B cell (primary cell): Measurements from ENCODE around the gene TMEM94. TPM values are rescaled to one million over a fixed set of nuclear protein-coding genes. Genes with fewer than 3 reads are reported as not detected.

Experiments used
- ATAC-seq: fragments of 200-7000 bp; cut with Tn5 transposase; one replicate; pipeline ENCODE4 v1.10.0; 2021; ENCODE audit warnings: low read depth, mild to moderate bottlenecking, moderate number of reproducible peaks, moderate library complexity
- CTCF ChIA-PET: fragments of 350-600 bp; sonication (Branson Sonifier 250); formaldehyde crosslinking; loops from one replicate; lab custom pipeline; 2021; ENCODE audit warnings: antibody characterized with exemption, inconsistent platforms; lab: Charles Lee
- POLR2A ChIA-PET: fragments of 350-600 bp; sonication (Branson Sonifier 250); formaldehyde crosslinking; loops from one replicate; lab custom pipeline; 2021; ENCODE audit warnings: antibody characterized with exemption; lab: Charles Lee
- DNase-seq: peaks from one replicate; pipeline ENCODE4 v3.0.0; 2013
- H2AFZ ChIP-seq: 2 replicates; pipeline ENCODE4 v1.6.1; 2012; ENCODE audit warnings: mild to moderate bottlenecking, low read depth, low read length; ENCODE audit not compliant: insufficient read depth, poor library complexity, severe bottlenecking
- H3K27ac ChIP-seq, 2 donors: 1 replicate in 1 of 2; 2 replicates in 1 of 2; pipeline ENCODE4 v1.5.1; 2012 to 2013; ENCODE audit warnings: low read length in 2 of 2, mild to moderate bottlenecking in 2 of 2, moderate library complexity in 1 of 2
- H3K27me3 ChIP-seq, 4 experiments: fragments of 200-600 bp in 1 of 4; sonication (generic) in 1 of 4; replicated peaks in 1 of 4; 1 replicate in 2 of 4; 2 replicates in 2 of 4; pipeline versions ENCODE4 v1.6.1 to v1.7.0; 2013 to 2016; ENCODE audit warnings: low read length in 3 of 4, mild to moderate bottlenecking in 2 of 4, mixed read lengths in 1 of 4, moderate library complexity in 1 of 4; ENCODE audit not compliant: insufficient read depth in 4 of 4, control insufficient read depth in 3 of 4; ENCODE audit errors: control extremely low read depth in 1 of 4
- H3K36me3 ChIP-seq, 2 experiments: replicated peaks in 1 of 2; 1 replicate in 1 of 2; 2 replicates in 1 of 2; pipeline versions ENCODE4 v1.6.1 to v1.7.1; 2013; ENCODE audit warnings: low read length in 1 of 2; ENCODE audit not compliant: insufficient read depth in 2 of 2, control insufficient read depth in 1 of 2; ENCODE audit errors: control extremely low read depth in 1 of 2, extremely low read depth in 1 of 2
- H3K4me1 ChIP-seq, 2 donors: fragments of 200-600 bp in 1 of 2; sonication (generic) in 1 of 2; 1 replicate in 1 of 2; 2 replicates in 1 of 2; pipeline versions ENCODE4 v1.5.1 to v1.6.1; 2013 to 2017; ENCODE audit warnings: low read length in 2 of 2; ENCODE audit not compliant: control insufficient read depth in 2 of 2, insufficient read depth in 2 of 2
- H3K4me2 ChIP-seq: replicated peaks from 2 replicates; pipeline ENCODE3; 2012; ENCODE audit warnings: mild to moderate bottlenecking, low read depth, low read length; ENCODE audit not compliant: poor library complexity, severe bottlenecking
- H3K4me3 ChIP-seq, 5 experiments: fragments of 200-600 bp in 1 of 5; sonication (generic) in 1 of 5; 1 replicate in 3 of 5; 2 replicates in 2 of 5; pipeline versions ENCODE4 v1.5.1 to v1.7.0; 2011 to 2016; ENCODE audit warnings: low read length in 4 of 5, mild to moderate bottlenecking in 4 of 5, low read depth in 2 of 5, control low read depth in 1 of 5, moderate library complexity in 1 of 5; ENCODE audit not compliant: insufficient read depth in 1 of 5; ENCODE audit errors: control extremely low read depth in 1 of 5, extremely low read depth in 1 of 5
- H3K79me2 ChIP-seq: fragments of 200-600 bp; sonication (generic); one replicate; pipeline ENCODE4 v1.6.0; 2016; ENCODE audit warnings: low read length; ENCODE audit not compliant: control insufficient read depth, insufficient read depth
- H3K9ac ChIP-seq: fragments of 200-600 bp; sonication (generic); 2 replicates; pipeline ENCODE4 v1.6.1; 2017; ENCODE audit warnings: mild to moderate bottlenecking, low read length, moderate library complexity
- H3K9me3 ChIP-seq, 3 donors: one replicate each; pipeline versions ENCODE4 v1.6.1 to v1.7.1; 2013; ENCODE audit warnings: low read length in 2 of 3; ENCODE audit not compliant: control insufficient read depth in 2 of 3, insufficient read depth in 1 of 3; ENCODE audit errors: control extremely low read depth in 1 of 3
- H4K20me1 ChIP-seq: 2 replicates; pipeline ENCODE4 v1.6.0; 2012; ENCODE audit warnings: mild to moderate bottlenecking, low read length; ENCODE audit not compliant: insufficient read depth, control insufficient read depth, poor library complexity, severe bottlenecking
- H3K27ac Mint-ChIP-seq: one replicate; pipeline ENCODE4 v1.8.0; 2021; ENCODE audit warnings: mixed read lengths
- H3K27me3 Mint-ChIP-seq: one replicate; pipeline ENCODE4 v1.8.0; 2021; ENCODE audit warnings: mixed read lengths
- H3K4me1 Mint-ChIP-seq: one replicate; pipeline ENCODE4 v1.8.0; 2021; ENCODE audit warnings: mixed read lengths
- H3K4me3 Mint-ChIP-seq: one replicate; pipeline ENCODE4 v1.8.0; 2021; ENCODE audit warnings: mixed read lengths
- H3K9me3 Mint-ChIP-seq: one replicate; pipeline ENCODE4 v1.8.0; 2022; ENCODE audit warnings: mixed read lengths; ENCODE audit not compliant: insufficient read depth
- CTCF ChIP-seq: fragments of 200-600 bp; IDR thresholded peaks from one replicate; pipeline ENCODE4 v1.8.0; 2022; ENCODE audit warnings: antibody characterized with exemption, mild to moderate bottlenecking
- EZH2 ChIP-seq: IDR thresholded peaks from 2 replicates; pipeline ENCODE4 v1.6.1; 2012; ENCODE audit warnings: borderline replicate concordance, low read depth, mild to moderate bottlenecking, moderate library complexity, low read length; ENCODE audit not compliant: insufficient read depth, poor library complexity, severe bottlenecking
- WGBS: methylation state at CpG from one replicate; pipeline ENCODE4 v1.1.5; 2013; ENCODE audit warnings: missing lambda C conversion rate; ENCODE audit not compliant: insufficient coverage; 5-methylcytosine and 5-hydroxymethylcytosine counted together
- intact Hi-C: fragments of 100-400 bp; cut with micrococcal nuclease; formaldehyde crosslinking; loops from one replicate; pipeline ENCODE4 v1.10.0; 2022
- polyA plus RNA-seq: library from polyadenylated mRNA; depleted of rRNA; stranded (reverse); fragments of >200 nt; gene quantifications from 2 replicates; pipeline ENCODE4 v1.2.3, GENCODE V29; 2012
- total RNA-seq, 2 donors: library from RNA; stranded (reverse); fragments of 120-200 nt in 1 of 2; gene quantifications; 1 replicate in 1 of 2; 2 replicates in 1 of 2; pipeline versions ENCODE4 v1.2.3 to v1.2.4, GENCODE V29; 2013 to 2022

TMEM94 gene
- total and polyA plus RNA-seq, 2 donors (not counting 1 experiment from before 2014, with no cell fraction given) = 139 to 158 TPM

GRCh38 chr17:75488693-75489510, 32.5 kb downstream of the TMEM94 start:
- peaks cover 21% of the 10 kb centered on the region for H3K4me1 Mint-ChIP-seq
- 97% methylated on average over 18 of the region's 24 CpGs for WGBS
- Histone ChIP-seq H3K9me3 (no peaks in the 10 kb centered on the region), H2AFZ (no peak overlapping the region), H4K20me1 (no peaks in the 10 kb centered on the region), H3K9ac (no peak overlapping the region), H3K27me3 (no peaks in the 10 kb centered on the region), H3K36me3 (peaks cover 0 to 32% of the 10 kb centered on the region in 2 experiments), H3K4me3 (no peak overlapping the region), H3K27ac (no peak overlapping the region), H3K4me1 (peaks cover 15 to 19% of the 10 kb centered on the region in 2 donors), H3K79me2 (peaks cover 5% of the 10 kb centered on the region), H3K4me2 (no peak overlapping the region)
- TF ChIP-seq CTCF (no peak), EZH2 (no peak)
- H3K27me3 Mint-ChIP-seq = no peaks in the 10 kb centered on the region
- no peaks in the 10 kb centered on the region for H3K9me3 Mint-ChIP-seq
- intact Hi-C loops = no loop called here
- ATAC-seq (no peak), DNase-seq (no peak)
- no peak overlapping the region for H3K4me3 Mint-ChIP-seq
- ChIA-PET CTCF (no interaction called here), POLR2A (no interaction called here)
- H3K27ac Mint-ChIP-seq = peak overlapping the region; percentile 10

GRCh38 chr17:75489511-75489955, 33.1 kb downstream of the TMEM94 start:
- Histone ChIP-seq H3K36me3 (peaks cover 0 to 38% of the 10 kb centered on the region in 2 experiments), H3K4me1 (peaks cover 15 to 19% of the 10 kb centered on the region in 2 donors), H4K20me1 (no peaks in the 10 kb centered on the region), H3K27me3 (no peaks in the 10 kb centered on the region), H2AFZ (no peak overlapping the region), H3K27ac (no peak overlapping the region), H3K9ac (no peak overlapping the region), H3K4me3 (no peak overlapping the region), H3K79me2 (peaks cover 5% of the 10 kb centered on the region), H3K9me3 (no peaks in the 10 kb centered on the region), H3K4me2 (no peak overlapping the region)
- ChIA-PET POLR2A (no interaction called here), CTCF (no interaction called here)
- intact Hi-C loops = no loop called here
- no peak for ATAC-seq
- TF ChIP-seq CTCF (no peak), EZH2 (no peak)
- 88% methylated on average over 12 of the region's 14 CpGs for WGBS
- DNase-seq = no peak
- Mint-ChIP-seq H3K9me3 (no peaks in the 10 kb centered on the region), H3K27me3 (no peaks in the 10 kb centered on the region), H3K4me1 (peaks cover 21% of the 10 kb centered on the region), H3K4me3 (no peak overlapping the region), H3K27ac (peak overlapping the region; percentile 37)
